PC-9 (cell line): ENCODE measurements around the gene ADAMTSL2. TPM values are rescaled to one million over a fixed set of nuclear protein-coding genes. Genes with fewer than 3 reads are reported as not detected.

Source experiments
- BruUV-seq: library from RNA; stranded (reverse); fragments of 400-500 nt; replicated peaks from 2 replicates; lab custom pipeline; 2021; lab: Mats Ljungman, UMichigan
- CTCF ChIA-PET: fragments of 300-600 bp; sonication (Branson Sonifier 250); formaldehyde crosslinking; loops from one replicate; lab custom pipeline; 2022; ENCODE audit warnings: antibody characterized with exemption; lab: Charles Lee
- POLR2A ChIA-PET: fragments of 300-600 bp; sonication (Branson Sonifier 250); formaldehyde crosslinking; loops from one replicate; lab custom pipeline; 2022; ENCODE audit warnings: antibody characterized with exemption; ENCODE audit not compliant: unreplicated experiment; lab: Charles Lee
- DNase-seq, 2 experiments: peaks; one replicate each; pipeline versions ENCODE4 v3.0.0 to v3.0.0-alpha.2; 2015 to 2022; ENCODE audit warnings: mixed read lengths in 1 of 2
- H2AFZ ChIP-seq: fragments of 200-600 bp; sonication (generic); 2 replicates; pipeline ENCODE4 v1.8.1; 2017; ENCODE audit warnings: antibody characterized with exemption
- H3F3A ChIP-seq: fragments of 200-600 bp; sonication (generic); 2 replicates; pipeline ENCODE4 v1.8.1; 2017; ENCODE audit warnings: antibody characterized with exemption, mild to moderate bottlenecking, low read depth; ENCODE audit not compliant: insufficient read depth
- H3K27ac ChIP-seq: fragments of 200-600 bp; sonication (generic); 2 replicates; pipeline ENCODE4 v1.6.1; 2016; ENCODE audit warnings: mixed run types
- H3K27me3 ChIP-seq: fragments of 200-600 bp; sonication (generic); 2 replicates; pipeline ENCODE4 v1.6.1; 2016; ENCODE audit warnings: low read depth, mixed run types; ENCODE audit not compliant: insufficient read depth
- H3K36me3 ChIP-seq: fragments of 200-600 bp; sonication (generic); 2 replicates; pipeline ENCODE4 v1.6.1; 2016; ENCODE audit warnings: low read depth, mixed run types
- H3K4me1 ChIP-seq: fragments of 200-600 bp; sonication (generic); replicated peaks from 2 replicates; pipeline ENCODE4 v1.6.1; 2016; ENCODE audit warnings: mixed run types; ENCODE audit not compliant: insufficient read depth
- H3K4me2 ChIP-seq: fragments of 200-600 bp; sonication (generic); 2 replicates; pipeline ENCODE4 v1.6.1; 2017; ENCODE audit warnings: mixed run types
- H3K4me3 ChIP-seq: fragments of 200-600 bp; sonication (generic); 2 replicates; pipeline ENCODE4 v1.6.1; 2016; ENCODE audit warnings: mixed run types
- H3K79me2 ChIP-seq: fragments of 200-600 bp; sonication (generic); 2 replicates; pipeline ENCODE4 v1.6.1; 2017; ENCODE audit warnings: low read depth, mixed run types
- H3K9me2 ChIP-seq: fragments of 200-600 bp; sonication (generic); 2 replicates; pipeline ENCODE4 v1.8.1; 2017; ENCODE audit warnings: mild to moderate bottlenecking; ENCODE audit not compliant: insufficient read depth
- H3K9me3 ChIP-seq: fragments of 200-600 bp; sonication (generic); 2 replicates; pipeline ENCODE4 v1.8.1; 2016; ENCODE audit warnings: low read depth; ENCODE audit not compliant: insufficient read depth
- H4K20me1 ChIP-seq: fragments of 200-600 bp; sonication (generic); 2 replicates; pipeline ENCODE4 v1.8.1; 2017; ENCODE audit not compliant: insufficient read depth
- EZH2 ChIP-seq: fragments of 200-600 bp; sonication (generic); IDR thresholded peaks from 2 replicates; pipeline ENCODE4 v1.8.0; 2017; ENCODE audit warnings: antibody characterized with exemption, low read depth
- intact Hi-C: fragments of 100-400 bp; cut with micrococcal nuclease; formaldehyde crosslinking; loops from one replicate; pipeline ENCODE4 v1.10.0; 2022; ENCODE audit not compliant: unreplicated experiment
- total RNA-seq: library from RNA; stranded (reverse); gene quantifications from 2 replicates; pipeline ENCODE4 v1.2.3, GENCODE V29; 2021
- TF ChIP-seq, protein P1 (sequence below): fragments of 200-600 bp; sonication (generic); conservative IDR thresholded peaks from 2 replicates; pipeline ENCODE4 v1.6.1; 2017; ENCODE audit warnings: mixed run types, antibody characterized with exemption, mild to moderate bottlenecking, moderate library complexity

ADAMTSL2 gene
- total RNA-seq, 1 experiment from 2014 or later: 0.39 TPM

DNA sequence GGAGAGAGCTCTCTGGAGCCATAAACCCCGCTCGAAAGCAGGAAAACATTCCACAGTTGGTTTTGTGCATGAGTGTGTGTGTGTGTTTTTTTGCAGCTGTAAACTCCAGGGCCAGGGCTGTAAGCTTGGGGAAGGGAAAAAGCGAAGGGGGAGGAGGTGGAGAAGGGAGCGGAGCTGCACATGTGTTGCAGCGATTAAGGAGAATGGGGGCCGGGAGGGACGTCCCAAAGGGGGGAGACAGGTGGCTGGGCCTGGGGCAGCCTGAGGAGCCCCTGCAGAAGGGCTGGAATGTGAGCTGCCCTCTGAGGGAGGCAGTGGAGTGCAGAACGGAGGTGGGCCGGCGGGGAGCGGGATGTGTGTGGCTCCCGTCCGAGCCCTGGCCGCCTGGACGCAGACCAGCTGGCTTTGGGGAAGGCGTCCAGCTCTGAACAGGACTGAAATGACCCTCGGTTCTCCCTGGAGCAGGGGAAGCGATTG lies 7.0 kb upstream of the ADAMTSL2 start:
- H3K9me3 ChIP-seq: no peaks in the 10 kb centered on the region
- H3F3A ChIP-seq: no peaks in the 10 kb centered on the region
- BruUV-seq: no TSS peak
- no peaks in the 10 kb centered on the region for H3K79me2 ChIP-seq
- TF ChIP-seq EZH2: no peak
- TF ChIP-seq, protein P1, sequence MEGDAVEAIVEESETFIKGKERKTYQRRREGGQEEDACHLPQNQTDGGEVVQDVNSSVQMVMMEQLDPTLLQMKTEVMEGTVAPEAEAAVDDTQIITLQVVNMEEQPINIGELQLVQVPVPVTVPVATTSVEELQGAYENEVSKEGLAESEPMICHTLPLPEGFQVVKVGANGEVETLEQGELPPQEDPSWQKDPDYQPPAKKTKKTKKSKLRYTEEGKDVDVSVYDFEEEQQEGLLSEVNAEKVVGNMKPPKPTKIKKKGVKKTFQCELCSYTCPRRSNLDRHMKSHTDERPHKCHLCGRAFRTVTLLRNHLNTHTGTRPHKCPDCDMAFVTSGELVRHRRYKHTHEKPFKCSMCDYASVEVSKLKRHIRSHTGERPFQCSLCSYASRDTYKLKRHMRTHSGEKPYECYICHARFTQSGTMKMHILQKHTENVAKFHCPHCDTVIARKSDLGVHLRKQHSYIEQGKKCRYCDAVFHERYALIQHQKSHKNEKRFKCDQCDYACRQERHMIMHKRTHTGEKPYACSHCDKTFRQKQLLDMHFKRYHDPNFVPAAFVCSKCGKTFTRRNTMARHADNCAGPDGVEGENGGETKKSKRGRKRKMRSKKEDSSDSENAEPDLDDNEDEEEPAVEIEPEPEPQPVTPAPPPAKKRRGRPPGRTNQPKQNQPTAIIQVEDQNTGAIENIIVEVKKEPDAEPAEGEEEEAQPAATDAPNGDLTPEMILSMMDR: no peak
- ChIA-PET POLR2A (no interaction called here), CTCF (no interaction called here)
- H2AFZ ChIP-seq: no peak overlapping the region
- no peak for DNase-seq
- no peak overlapping the region for H3K27ac ChIP-seq
- intact Hi-C loops: no loop called here
- H3K4me2 ChIP-seq: no peak overlapping the region
- no peaks in the 10 kb centered on the region for H3K4me1 ChIP-seq
- no peak overlapping the region for H3K4me3 ChIP-seq
- H4K20me1 ChIP-seq: no peaks in the 10 kb centered on the region; the same call in 1 of the 2 replicates
- peaks cover 98% of the 10 kb centered on the region for H3K27me3 ChIP-seq
- no peaks in the 10 kb centered on the region for H3K9me2 ChIP-seq
- H3K36me3 ChIP-seq: no peaks in the 10 kb centered on the region

DNA sequence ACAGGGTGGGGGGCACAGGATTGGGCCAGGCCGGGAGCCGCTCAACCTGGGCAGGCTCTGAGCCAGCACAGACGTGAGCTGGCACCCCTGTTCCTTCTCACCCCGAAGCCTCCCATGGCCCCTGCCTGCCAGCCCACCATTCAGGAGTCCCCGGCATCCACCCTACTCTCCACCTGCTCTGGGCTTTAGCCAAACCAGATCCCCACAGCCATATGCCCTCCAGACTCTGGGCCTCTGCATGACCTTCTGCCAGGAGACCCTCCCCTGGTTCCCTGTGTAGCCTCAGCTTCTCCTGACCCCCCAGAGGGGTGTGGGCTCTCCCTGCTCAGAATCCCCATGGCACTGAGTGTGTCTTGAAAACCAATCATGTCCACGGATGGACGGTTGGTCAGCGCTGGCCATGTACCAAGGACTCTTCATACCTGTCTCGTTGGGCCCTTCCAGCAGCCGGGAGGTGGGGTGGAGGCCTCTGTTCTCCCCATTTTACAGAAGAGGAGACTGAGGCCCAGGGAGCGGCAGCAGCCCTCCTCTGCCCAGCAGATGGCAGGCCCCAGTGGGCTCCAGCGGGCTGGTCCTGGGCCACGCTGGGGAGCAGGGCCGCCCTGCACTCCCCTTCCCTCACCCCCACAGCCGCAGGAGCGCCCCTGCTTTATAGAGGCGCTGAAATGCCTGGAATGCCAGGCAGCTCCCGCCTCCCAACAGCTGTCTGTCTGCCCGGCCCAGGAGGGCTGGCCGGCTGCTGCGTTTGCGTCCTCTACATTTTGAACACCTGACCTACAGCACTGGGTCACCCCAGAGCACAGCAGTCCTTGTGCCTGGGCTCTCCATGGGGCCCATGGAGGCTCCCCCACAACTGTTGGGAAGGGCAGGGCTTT lies 6.3 kb upstream of the ADAMTSL2 start:
- no peak for DNase-seq
- no peaks in the 10 kb centered on the region for H3K9me3 ChIP-seq
- no peaks in the 10 kb centered on the region for H3K4me1 ChIP-seq
- no peaks in the 10 kb centered on the region for H3F3A ChIP-seq
- intact Hi-C loops: no loop called here
- H4K20me1 ChIP-seq: no peaks in the 10 kb centered on the region; the same call in 1 of the 2 replicates
- no peak overlapping the region for H3K4me3 ChIP-seq
- no peak overlapping the region for H3K4me2 ChIP-seq
- no peak overlapping the region for H2AFZ ChIP-seq
- no peak overlapping the region for H3K27ac ChIP-seq
- POLR2A ChIA-PET: no interaction called here
- BruUV-seq: no TSS peak
- H3K27me3 ChIP-seq: peaks cover 98% of the 10 kb centered on the region
- TF ChIP-seq EZH2: no peak
- TF ChIP-seq, protein P1: no peak
- H3K36me3 ChIP-seq: no peaks in the 10 kb centered on the region
- CTCF ChIA-PET: no interaction called here
- no peaks in the 10 kb centered on the region for H3K9me2 ChIP-seq
- H3K79me2 ChIP-seq: no peaks in the 10 kb centered on the region

DNA sequence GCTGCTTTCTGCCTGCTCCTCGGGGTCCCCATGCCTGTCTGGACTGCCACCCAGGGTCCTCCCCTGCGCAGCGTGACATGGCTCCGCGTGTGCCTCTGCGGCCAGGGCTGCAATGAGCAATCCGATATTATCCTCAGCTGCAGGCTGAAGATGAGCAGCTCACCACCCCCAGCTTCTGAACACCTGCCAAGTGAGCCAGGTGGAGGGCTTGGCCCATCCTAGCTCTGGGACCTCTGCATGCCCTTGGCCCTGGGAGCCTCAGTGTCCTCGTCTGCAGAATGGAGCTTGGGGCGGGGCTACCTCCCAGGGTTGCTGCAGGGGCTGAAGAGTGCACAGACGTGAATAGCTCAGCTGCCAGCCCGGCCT lies 5.6 kb upstream of the ADAMTSL2 start:
- POLR2A ChIA-PET: no interaction called here
- TF ChIP-seq, protein P1: no peak
- no peak for TF ChIP-seq EZH2
- DNase-seq: no peak
- no TSS peak for BruUV-seq
- intact Hi-C loops: no loop called here
- H3K27me3 ChIP-seq: peaks cover 100% of the 10 kb centered on the region
- H3K4me1 ChIP-seq: no peaks in the 10 kb centered on the region
- no peaks in the 10 kb centered on the region for H3K79me2 ChIP-seq
- no peaks in the 10 kb centered on the region for H3K36me3 ChIP-seq
- no peaks in the 10 kb centered on the region for H3F3A ChIP-seq
- CTCF ChIA-PET: no interaction called here
- H3K4me2 ChIP-seq: no peak overlapping the region
- no peaks in the 10 kb centered on the region for H3K9me3 ChIP-seq
- H3K27ac ChIP-seq: no peak overlapping the region
- H2AFZ ChIP-seq: no peak overlapping the region
- H4K20me1 ChIP-seq: no peaks in the 10 kb centered on the region; the same call in 1 of the 2 replicates
- no peak overlapping the region for H3K4me3 ChIP-seq
- H3K9me2 ChIP-seq: no peaks in the 10 kb centered on the region
